DND-41 (cell line): ENCODE data around the gene TRIM68.

ENCODE experiments used
- ATAC-seq: fragments of 200-7000 bp; cut with Tn5 transposase; 3 replicates; pipeline ENCODE4 v1.9.1; 2021; ENCODE audit warnings: low read depth; ENCODE audit not compliant: insufficient read depth
- DNase-seq: peaks from one replicate; pipeline ENCODE4 v3.0.0-alpha.2; 2020
- H2AFZ ChIP-seq: 2 replicates; pipeline ENCODE4 v1.6.0; 2012; ENCODE audit warnings: low read depth, low read length
- H3K27ac ChIP-seq: 2 replicates; pipeline ENCODE4 v1.5.1; 2012; ENCODE audit warnings: low read length, inconsistent platforms
- H3K27me3 ChIP-seq: fragments of 200-600 bp; sonication (generic); 2 replicates; pipeline ENCODE4 v1.6.0; 2012; ENCODE audit warnings: low read length, mild to moderate bottlenecking, inconsistent platforms; ENCODE audit not compliant: insufficient read depth, poor library complexity
- H3K36me3 ChIP-seq: 2 replicates; pipeline ENCODE4 v1.5.1; 2012; ENCODE audit warnings: low read length, inconsistent platforms; ENCODE audit not compliant: insufficient read depth
- H3K4me1 ChIP-seq: 2 replicates; pipeline ENCODE4 v1.5.1; 2012; ENCODE audit warnings: mild to moderate bottlenecking, low read length; ENCODE audit not compliant: insufficient read depth
- H3K4me2 ChIP-seq: 2 replicates; pipeline ENCODE4 v1.6.0; 2012; ENCODE audit warnings: mild to moderate bottlenecking, moderate library complexity, low read length, inconsistent platforms; ENCODE audit not compliant: insufficient read depth
- H3K4me3 ChIP-seq, 2 experiments: fragments of 200-600 bp in 1 of 2; shearing (Covaris generic) in 1 of 2; 2 replicates each; pipeline ENCODE4 v1.5.1; 2012 to 2016; ENCODE audit warnings: inconsistent platforms in 2 of 2, low read length in 2 of 2, mild to moderate bottlenecking in 2 of 2, low read depth in 1 of 2, moderate library complexity in 1 of 2
- H3K79me2 ChIP-seq: 2 replicates; pipeline ENCODE4 v1.6.0; 2012; ENCODE audit warnings: low read length, inconsistent platforms; ENCODE audit not compliant: insufficient read depth
- H3K9ac ChIP-seq: 2 replicates; pipeline ENCODE4 v1.6.0; 2012; ENCODE audit warnings: low read depth, mild to moderate bottlenecking, inconsistent platforms, low read length, moderate library complexity
- H3K9me3 ChIP-seq: 2 replicates; pipeline ENCODE4 v1.5.1; 2012; ENCODE audit warnings: low read length, moderate library complexity, mild to moderate bottlenecking, inconsistent platforms; ENCODE audit not compliant: insufficient read depth, severe bottlenecking
- H4K20me1 ChIP-seq: 2 replicates; pipeline ENCODE4 v1.6.0; 2012; ENCODE audit warnings: low read length; ENCODE audit not compliant: insufficient read depth
- CTCF ChIP-seq: IDR thresholded peaks from 2 replicates; pipeline ENCODE4 v1.5.1; 2012; ENCODE audit warnings: borderline replicate concordance, low read length, moderate library complexity, mild to moderate bottlenecking; ENCODE audit not compliant: poor library complexity, severe bottlenecking; ENCODE audit errors: extremely low read depth
- EZH2 ChIP-seq: IDR thresholded peaks from 3 replicates; pipeline ENCODE4 v1.6.1; 2012; ENCODE audit warnings: borderline replicate concordance, low read depth, mild to moderate bottlenecking, moderate library complexity, low read length, inconsistent platforms; ENCODE audit not compliant: severe bottlenecking

TRIM68 gene

GRCh38 chr11:4645974-4646373 is 37.9 kb upstream of the TRIM68 start:
- no peaks in the 10 kb centered on the region for H4K20me1 ChIP-seq
- H3K9ac ChIP-seq: no peak overlapping the region
- DNase-seq (no peak), ATAC-seq (no peak)
- H3K27ac ChIP-seq: no peak overlapping the region
- no peaks in the 10 kb centered on the region for H3K36me3 ChIP-seq
- no peaks in the 10 kb centered on the region for H3K79me2 ChIP-seq
- H3K4me1 ChIP-seq: no peaks in the 10 kb centered on the region
- no peak overlapping the region for H2AFZ ChIP-seq
- TF ChIP-seq CTCF: no peak
- no peak for TF ChIP-seq EZH2
- H3K4me3 ChIP-seq: no peak overlapping the region
- H3K27me3 ChIP-seq: peaks cover 15% of the 10 kb centered on the region
- H3K4me2 ChIP-seq: no peak overlapping the region
- no peaks in the 10 kb centered on the region for H3K9me3 ChIP-seq

GRCh38 chr11:4644233-4644632 is 36.2 kb upstream of the TRIM68 start:
- H3K27ac ChIP-seq: no peak overlapping the region
- no peaks in the 10 kb centered on the region for H3K36me3 ChIP-seq
- H2AFZ ChIP-seq: no peak overlapping the region
- no peak for DNase-seq
- ATAC-seq: no peak
- H3K9me3 ChIP-seq: no peaks in the 10 kb centered on the region
- no peak for TF ChIP-seq EZH2
- no peak for TF ChIP-seq CTCF
- H3K4me1 ChIP-seq: no peaks in the 10 kb centered on the region
- H3K9ac ChIP-seq: no peak overlapping the region
- H4K20me1 ChIP-seq: no peaks in the 10 kb centered on the region
- H3K4me2 ChIP-seq: no peak overlapping the region
- no peaks in the 10 kb centered on the region for H3K79me2 ChIP-seq
- peaks cover 15% of the 10 kb centered on the region for H3K27me3 ChIP-seq
- H3K4me3 ChIP-seq: no peak overlapping the region

GRCh38 chr11:4643682-4644081 is 35.7 kb upstream of the TRIM68 start, which contains the start of gene OR51E1:
Gene OR51E1 (plus strand): TSS chr11:4643982. CDS start chr11:4652527, 8,545 bp downstream.
- no peak for DNase-seq
- H4K20me1 ChIP-seq: no peaks in the 10 kb centered on the region
- H3K9me3 ChIP-seq: no peaks in the 10 kb centered on the region
- H3K36me3 ChIP-seq: no peaks in the 10 kb centered on the region
- H3K4me2 ChIP-seq: no peak within 1 kb of the TSS
- H3K4me1 ChIP-seq: no peaks in the 10 kb centered on the region
- no peak for TF ChIP-seq CTCF
- TF ChIP-seq EZH2: no peak
- H3K9ac ChIP-seq: no peak within 1 kb of the TSS
- H3K4me3 ChIP-seq: no peak within 1 kb of the TSS
- H2AFZ ChIP-seq: no peak within 1 kb of the TSS
- H3K27me3 ChIP-seq: peaks cover 15% of the 10 kb centered on the region
- no peaks in the 10 kb centered on the region for H3K79me2 ChIP-seq
- ATAC-seq: no peak
- no peak within 1 kb of the TSS for H3K27ac ChIP-seq

GRCh38 chr11:4643076-4643475 is 35.0 kb upstream of the TRIM68 start:
- no peak overlapping the region for H3K9ac ChIP-seq
- TF ChIP-seq EZH2 (no peak), CTCF (no peak)
- H4K20me1 ChIP-seq: no peaks in the 10 kb centered on the region
- H3K36me3 ChIP-seq: no peaks in the 10 kb centered on the region
- DNase-seq (no peak), ATAC-seq (no peak)
- H3K4me1 ChIP-seq: no peaks in the 10 kb centered on the region
- H3K79me2 ChIP-seq: no peaks in the 10 kb centered on the region
- H3K9me3 ChIP-seq: no peaks in the 10 kb centered on the region
- no peak overlapping the region for H3K27ac ChIP-seq
- no peak overlapping the region for H3K4me3 ChIP-seq
- no peak overlapping the region for H2AFZ ChIP-seq
- H3K27me3 ChIP-seq: peaks cover 15% of the 10 kb centered on the region
- no peak overlapping the region for H3K4me2 ChIP-seq
